Activated CD4-positive, alpha-beta T cell treated with anti-CD3 and anti-CD28 coated beads, Interleukin-10, Interleukin-2, amounts not matched to agents 100 ng/mL and 50 ng/mL, durations not matched to agents 16 hours and 8 hours (primary cell): Measurements from ENCODE around the gene KLF16.

Experiments
- DNase-seq: peaks from one replicate; pipeline ENCODE4 v3.0.0-alpha.2; 2020

Gene KLF16

DNA sequence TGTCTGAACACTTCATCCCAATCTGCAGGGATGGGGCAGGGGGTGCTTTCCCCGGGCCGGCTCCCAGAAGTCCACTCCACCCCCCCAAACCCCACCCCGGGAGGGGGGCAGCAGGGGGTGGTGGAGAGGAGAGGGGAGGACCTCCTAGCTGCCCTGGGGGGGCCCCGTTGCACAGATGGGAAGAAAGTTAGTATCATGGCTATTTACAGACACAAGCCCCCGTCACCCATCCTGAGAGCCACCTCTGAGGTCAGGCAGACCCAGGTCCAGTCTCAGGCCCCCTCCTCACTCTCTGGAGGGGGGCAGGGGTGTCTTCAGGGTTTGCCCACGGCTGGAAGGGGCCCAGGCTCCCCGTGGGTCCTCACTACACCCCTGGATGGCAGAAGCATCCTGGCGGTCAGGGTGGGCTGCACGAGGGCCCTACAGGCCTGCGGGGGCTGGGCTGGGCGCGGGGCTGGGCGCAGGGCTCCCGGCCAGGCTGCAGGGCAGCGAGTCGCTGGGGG is 9.3 kb downstream of the KLF16 start:
- DNase-seq, result no peak

DNA sequence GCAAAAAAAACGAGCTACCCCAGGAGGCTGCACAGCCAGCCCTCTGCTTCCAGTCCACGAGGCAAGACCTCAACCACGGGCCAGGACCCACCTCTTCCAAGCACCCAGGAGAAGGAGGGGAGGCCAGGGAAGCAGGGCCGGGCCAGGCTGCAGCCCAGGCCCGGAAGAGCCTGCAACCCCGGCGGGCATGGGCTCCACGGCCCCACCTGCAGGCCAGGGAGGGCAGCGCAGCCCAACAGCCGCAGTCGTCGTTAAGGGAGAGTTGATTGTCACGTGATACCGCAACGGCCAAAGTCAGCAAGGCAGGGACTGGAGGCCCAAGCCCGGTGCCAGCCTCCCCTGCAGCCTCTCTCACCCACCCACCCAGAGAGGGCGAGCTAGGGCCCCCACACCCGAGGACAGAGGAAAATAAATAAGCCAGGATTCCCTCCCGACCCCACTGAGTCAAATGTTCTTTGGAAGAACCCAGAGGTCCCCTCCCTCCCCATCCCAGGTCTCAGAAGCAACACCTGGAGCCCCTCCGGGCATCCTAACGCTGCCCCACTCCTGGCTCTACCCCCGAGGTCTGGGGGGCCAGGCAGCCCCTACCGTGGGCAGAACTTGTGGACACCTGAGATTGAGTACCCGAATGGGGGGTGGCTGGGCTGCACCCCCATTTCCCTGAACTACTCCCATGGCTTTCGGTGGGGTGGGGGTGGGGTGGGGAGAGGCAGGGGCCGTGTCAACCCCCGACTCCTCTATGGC is 9.9 kb downstream of the KLF16 start:
- DNase-seq, result peak; percentile 92

DNA sequence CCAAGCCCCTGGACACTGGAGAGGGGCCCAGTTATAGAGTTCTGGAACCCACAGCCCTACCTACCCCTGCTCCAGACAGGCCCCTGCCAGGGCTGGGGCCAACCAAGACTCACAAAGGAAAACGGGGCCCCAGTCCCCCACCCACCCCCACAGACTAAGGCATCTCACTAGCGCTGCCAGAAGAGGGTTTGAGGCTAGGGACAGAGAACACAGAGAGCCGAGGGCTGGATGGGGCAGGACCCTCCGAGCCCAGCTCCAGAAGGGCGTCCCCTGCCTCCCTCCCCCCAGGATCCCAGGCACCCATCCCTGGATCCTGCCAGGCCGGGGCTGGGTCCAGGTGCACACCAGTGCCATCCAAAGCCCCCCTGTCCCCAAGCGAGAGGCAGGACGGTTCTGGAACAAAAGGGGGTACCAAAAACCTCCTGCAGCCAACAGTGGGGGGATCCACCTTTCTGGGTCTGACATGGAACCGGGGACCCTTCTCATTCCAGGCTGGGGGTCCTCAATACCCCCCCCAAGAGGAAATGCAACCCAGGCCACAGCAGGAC is 10.7 kb downstream of the KLF16 start:
- DNase-seq, result no peak

DNA sequence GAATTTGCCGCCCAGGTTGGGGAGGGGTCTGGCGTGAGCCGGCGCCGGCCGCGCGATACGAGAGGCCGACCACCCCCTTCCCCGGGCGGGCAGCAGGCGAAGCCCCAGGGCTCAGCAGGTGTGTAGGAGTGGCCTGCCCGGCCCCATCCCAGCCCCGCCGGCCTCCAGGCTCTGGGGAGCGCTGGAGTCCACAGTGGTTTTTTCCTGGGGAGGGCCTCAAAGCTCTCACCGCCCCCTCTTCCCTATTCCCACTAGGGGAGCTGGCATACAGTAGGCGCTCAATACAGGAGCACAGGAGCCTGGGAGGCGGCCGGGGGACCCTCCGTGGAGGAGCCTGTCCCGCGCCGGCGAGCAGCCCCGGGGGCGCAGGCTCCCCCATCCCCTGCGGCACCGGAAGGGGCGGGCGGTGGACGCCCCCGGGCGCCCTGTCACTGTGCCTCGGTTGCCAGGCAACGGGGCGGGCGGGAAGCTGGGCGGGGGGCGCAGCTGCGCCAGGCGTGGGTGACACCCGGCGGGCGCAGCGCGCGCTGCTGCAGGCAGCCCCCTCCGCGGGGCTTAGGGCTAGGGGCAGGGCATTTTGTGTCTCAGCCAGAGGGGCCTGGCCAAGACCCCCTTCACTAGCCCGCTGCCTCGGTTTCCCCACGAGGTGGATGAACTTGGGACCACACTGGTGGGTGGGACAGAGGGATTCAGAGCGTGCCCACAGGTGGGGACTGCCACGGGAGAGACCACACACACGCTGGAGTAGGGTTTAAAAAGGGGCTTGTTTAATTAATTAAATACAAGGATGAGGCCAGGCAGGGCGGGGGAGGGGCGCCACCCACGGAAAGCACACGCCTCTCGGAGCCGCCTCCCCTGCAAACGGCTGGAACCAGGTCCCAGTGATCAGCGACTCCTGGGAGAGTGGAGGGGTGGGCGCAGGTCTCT is 11.5 kb downstream of the KLF16 start:
- peak; percentile 41 for DNase-seq

DNA sequence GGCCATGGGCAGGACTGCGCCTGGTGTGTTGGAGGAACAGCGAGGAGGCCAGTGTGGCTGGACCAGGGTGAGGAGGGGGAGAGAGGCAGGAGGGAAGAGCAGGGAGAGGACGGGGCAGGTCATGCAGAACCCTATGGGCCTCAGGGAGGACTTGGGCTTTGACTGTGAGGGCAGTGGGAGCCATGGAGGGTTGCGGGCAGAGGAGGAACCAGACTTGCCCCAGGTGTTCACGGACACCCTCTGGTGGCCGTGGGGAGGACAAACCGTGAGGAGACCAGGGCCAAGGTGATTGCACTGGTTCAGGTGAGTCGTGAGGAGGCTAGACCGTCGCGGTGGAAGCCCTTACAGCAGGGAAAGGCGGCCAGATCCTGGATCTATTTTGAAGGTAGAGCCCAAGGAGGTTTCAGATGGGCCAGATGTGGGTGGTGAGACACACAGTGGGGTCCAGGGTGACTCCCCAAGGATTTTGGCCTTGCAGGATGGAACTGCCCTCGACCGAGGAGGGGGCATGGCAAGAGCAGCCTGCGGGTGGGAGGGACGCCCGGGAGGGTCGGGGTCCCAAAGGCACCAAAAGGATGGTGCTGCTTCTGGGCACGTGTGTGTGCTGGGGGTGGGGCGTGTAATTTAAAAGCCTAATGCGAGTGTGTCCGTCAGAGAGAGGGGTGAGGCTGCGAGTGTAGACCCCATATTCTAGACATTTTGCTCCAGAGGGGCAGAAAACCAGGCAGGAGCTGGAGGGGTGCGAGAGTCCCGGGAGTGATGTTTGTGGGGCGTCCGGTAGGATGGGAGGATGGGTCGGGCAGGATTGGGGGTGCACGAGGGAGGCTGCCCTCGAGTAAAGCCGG is 12.3 kb downstream of the KLF16 start:
- DNase-seq, result no peak

DNA sequence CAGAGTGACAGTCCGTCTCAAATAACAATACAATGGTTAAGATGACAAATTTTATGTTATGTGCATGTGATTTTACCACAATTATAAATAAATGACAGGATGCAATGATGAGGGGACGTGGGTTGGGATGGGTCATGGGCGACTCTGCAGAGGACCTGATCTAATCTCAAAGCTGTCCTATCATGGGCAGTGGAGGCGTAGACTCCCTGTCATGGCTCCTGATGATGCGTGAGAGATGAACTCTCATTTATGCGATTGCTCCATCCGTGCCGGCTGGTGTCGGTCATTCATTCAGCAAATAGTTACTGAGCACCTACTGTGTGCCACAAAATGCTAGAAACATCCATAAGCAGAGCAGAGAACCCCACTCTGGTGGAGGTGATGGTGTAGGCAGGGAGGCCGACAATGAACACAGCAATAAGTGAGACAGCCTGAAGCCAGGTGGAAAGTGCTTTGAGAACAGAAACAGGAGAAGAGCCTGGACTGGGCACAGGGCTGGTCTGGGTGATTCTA is 13.4 kb downstream of the KLF16 start:
- no peak for DNase-seq

DNA sequence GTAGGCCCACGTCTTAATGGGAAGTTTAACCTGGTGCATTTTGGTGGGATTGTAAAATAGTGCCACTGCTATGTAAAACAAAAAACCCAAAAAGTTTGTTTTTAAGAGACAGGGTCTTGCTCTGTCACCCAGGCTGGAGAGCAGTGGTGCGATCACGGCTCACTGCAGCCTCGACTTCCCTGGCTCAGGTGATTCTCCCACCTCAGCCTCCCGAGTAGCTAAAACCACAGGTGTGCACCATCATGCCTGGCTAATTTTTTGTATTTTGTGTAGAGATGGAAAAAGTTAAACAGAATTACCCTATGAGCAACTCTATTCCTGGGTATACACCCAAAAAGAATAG is 14.3 kb downstream of the KLF16 start:
- DNase-seq, result no peak

DNA sequence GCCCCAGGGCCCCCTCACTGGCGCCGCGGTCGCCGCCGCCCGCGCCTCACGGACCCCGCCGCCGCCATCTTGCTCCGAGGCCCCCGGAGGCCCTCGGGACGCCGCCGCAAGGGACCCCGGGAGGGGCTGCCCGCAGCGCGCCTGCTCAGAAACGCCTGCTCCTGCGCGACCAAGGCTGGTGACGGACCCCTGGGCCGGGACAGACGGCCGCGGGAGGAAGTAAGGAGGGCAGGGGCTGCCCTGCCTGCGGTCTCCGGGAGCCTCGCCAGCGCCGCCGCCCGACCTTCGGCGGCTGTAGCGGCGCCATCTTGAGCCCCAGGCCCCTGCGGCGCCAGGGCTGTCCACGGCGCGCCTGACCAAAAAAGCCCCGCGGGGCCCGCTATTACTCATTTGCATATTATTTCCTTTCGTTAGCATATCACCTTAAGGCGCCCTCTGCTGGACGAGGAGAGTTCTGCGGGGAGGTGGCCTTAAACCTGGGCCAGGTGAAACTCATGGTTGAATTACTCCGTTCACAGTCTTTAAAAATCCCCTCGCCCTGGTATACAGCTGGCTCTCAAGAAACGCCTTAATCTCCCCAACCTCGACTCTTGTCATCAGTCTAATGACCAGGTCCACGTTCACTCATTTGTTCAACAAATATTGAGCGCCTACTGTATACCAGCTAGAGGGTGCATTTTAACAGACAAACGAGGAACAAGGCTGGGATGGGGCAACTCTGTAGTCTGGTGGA is 14.8 kb downstream of the KLF16 start, which contains the start of gene REXO1:
Gene REXO1 (minus strand): TSS at position 85 of the 733 bp plus-strand sequence. CDS start 125 bp downstream, outside the sequence.
- peak; percentile 96 for DNase-seq

DNA sequence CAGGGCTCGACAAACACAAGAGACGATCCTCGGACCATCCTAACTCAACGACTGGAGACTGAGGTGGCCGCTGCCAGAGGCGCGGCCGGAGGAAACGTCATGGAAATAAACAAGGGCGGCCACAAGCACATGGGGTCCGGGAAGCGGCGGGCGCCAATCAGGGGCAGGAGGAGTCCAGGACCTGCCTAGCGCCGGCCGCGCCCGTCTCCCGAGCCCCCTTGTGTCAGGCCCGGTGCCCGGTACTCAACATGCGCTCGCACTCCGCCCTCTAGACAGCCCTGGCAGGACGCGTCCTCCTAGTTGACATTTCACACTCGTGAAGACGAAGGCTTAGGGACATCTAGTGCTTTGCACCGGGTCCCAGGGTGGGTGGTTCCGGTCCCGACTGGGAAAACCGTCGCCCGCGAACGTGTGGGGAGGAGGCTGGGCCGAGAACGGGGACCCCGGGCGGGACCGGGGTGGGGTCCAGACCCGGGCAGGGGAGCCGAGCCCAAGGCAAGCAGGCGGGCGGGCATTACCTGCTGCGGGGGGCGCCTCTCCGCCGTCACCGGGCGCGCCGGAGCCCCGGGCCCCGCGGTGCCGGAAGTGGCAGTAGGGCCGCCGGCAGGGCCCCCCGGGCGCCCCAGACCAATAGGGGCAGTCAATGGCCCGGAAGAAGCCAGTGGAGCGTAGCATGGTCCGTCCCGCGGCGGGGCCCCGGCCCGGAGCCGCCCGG is 15.5 kb downstream of the KLF16 start:
- peak; percentile 58 for DNase-seq

DNA sequence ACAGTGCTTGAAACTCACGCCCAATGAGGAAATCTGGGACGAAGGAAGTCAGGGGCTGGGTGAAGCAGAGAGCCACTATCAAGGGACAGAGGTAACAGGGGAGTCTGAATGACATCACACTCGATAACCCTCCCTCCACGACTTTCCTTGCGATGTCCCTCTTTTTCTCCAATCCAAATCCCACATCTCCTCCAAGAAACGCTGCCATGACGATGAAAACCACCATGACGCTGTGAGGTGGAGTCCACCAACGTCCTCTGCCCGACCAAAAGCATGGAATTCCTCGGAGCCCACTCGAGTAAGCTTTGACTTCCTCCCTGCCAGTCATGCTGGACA is 16.1 kb downstream of the KLF16 start:
- DNase-seq, result no peak

DNA sequence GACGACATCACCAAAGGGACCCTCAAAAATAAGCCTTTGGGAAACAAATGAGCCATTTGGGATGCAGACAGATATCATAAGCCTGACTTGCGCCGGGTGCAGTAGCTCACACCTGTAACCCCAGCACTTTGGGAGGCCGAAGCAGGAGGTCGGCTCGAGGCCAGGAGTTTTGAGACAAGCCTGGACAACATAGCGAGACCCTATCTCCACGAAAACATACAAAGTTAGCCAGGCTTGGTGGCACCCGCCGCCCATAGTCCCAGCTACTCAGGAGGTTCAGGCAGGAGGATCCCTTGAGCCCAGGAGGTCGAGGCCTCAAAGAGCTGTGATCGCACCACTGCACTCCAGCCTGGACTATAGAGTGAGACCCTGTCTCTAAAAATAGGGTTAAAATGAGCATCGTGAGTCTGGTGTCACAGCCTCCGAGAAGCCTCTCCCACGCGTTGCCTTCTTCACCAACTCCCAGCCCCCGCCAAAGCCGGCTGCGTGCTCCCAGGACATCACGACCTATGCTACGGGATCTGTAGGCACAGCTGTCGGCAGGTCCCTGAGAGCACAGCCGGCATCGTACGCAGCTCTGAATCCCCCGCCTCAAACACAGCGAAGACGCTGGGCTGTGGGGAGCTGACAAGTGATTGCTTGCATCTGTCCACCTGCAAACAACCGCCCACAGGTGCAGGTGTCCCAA is 16.7 kb downstream of the KLF16 start:
- no peak for DNase-seq

DNA sequence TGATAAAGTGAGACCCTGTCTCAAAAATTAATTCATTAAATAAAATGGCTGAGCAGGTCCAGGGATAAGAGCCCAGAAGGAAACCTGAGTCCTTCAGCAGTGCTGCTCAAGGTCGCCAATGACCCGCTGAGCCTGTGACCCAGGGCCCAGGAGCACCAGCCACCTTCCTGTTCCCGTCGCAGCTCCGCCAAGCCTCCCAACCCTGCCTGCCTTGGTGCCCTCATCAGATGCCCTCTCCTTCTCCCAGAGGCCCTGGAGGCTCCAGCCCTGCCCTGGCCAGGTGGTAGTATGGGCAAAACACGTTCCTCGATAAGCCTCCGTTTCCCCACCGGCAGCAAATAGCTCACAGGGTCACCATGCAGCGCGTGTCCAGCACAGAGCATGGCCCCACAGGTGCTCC is 17.7 kb downstream of the KLF16 start:
- no peak for DNase-seq

DNA sequence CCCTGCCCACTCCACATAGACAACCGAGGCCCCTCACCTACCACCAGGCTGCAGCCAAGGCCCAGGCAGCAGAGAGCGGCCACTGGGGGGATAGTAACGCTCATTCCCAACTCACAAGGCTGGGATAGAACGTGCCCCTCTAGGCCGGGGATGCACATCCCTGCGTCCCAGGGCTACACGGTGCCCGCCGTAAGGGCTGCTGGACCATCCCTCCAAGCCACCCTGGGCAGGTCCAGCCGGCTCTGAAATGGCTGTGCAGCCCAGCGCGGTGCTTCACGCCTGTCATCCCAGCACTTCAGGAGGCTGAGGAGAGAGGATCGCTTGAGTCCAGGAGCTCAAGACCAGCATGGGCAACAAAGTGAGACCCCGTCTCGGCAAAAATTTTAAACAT is 18.3 kb downstream of the KLF16 start:
- no peak for DNase-seq

DNA sequence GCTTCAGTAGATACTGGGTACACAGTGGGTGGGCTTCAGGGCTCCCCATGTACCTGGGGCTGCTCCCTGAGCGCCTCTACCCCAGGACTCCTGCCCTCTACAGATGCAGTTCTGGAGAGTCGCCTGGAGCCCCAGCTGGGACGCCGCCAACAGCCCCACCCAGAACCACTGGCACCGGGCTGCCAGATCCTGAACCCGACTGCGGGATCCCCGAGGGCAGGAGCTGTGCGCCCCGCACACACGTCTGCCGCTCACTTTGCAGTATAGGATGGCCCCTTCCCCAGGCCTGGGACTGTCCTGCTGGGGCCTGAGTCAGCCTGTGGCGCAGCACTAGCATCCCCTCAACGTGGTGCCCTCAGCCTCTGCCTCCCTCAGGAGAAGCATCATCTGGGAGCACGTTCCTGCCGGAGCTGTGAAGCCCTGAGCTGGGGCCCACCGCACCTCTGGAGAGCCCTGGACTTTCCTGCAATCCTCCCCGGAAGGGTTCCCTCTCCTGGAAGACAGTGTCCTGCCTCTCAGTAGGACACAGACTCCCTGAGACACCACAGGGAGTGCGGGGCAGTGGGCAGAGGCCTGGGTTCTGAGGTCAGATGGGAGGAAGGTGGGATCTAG is 18.8 kb downstream of the KLF16 start:
- DNase-seq, result no peak

DNA sequence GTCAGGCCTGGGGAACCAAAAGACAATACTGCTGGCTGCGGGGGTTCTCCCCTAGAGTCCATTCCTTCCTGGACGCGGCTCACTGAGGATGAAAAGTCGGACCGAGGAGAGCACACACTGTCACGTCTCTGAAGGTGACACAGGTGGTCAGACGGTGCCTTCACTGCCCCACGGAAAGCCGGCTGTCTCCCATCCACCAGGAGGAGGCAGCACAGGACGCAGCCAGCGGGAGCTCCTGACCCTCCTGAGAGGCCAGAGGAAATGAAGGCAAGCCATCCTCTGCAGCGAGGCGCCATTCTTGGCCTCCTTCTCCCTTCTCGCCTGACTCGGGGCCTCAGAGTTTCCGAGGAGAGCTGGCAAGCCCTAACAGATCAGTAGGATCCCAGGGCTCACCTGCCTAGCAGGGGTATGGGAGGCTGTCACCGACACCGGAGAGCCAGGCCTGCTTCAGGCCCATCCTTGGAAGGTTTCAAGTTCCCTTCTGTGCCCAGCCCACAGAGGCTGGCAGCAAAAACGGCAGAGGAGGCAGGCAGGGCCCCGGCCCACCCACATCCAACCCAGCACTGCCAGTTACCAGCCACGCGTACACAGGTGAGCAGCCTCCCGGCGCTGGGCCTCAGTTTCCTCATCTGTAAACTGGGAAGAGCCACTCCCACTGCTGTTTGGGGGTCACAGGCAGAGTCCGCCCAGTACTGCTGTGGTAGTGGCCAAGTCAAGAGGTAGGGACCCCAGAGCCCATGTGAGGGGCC is 19.6 kb downstream of the KLF16 start:
- no peak for DNase-seq

DNA sequence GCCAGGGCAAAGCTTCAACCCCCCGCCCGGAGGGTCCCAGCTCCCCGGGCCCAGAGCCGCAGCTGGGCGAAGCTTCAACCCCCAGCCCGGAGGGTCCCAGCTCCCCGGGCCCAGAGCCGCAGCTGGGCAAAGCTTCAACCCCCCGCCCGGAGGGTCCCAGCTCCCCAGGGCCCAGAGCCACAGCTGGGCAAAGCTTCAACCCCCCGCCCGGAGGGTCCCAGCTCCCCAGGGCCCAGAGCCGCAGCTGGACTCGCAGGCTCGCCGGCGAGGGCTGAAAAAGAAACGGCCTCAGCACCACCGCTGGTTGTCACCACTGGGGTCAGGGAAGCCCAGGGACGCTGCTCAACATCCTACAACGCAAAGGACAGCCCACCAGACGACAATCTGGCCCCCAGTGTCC is 20.3 kb downstream of the KLF16 start:
- DNase-seq, result no peak

DNA sequence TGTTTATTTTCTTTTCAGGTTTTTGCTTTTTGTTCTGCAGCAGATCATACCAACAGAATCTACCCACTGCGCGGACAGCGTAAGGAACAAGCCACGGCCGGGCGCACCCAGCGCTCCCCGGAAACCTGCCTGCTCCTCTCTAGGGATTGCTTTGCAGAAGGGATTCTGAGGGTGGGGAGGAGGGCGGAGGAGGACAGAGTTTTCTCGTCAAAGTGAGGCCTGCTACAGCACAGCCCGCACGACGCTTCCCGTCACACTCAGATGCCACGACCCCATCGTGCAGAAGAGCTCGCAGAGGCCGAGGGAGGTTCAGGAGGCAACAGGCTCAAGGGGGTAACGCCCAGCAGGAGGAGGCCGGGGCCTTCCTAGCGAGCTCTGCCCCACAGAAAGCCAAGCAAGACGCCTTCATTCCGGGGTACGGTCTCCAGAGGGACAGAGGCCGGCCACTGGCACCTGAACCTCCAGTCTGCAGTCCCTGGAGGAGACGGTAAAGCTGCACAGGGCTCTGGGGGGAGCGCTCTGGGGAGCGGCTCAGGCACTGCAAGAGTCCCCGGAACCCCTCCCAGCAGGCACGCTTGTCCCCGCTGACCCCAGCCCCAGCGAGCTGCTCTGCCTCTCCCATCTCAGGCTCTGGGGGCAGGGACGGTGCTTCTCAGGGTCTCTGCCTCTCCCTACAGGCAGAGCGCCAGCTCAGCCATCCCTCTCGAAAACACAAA is 22.0 kb downstream of the KLF16 start:
- no peak for DNase-seq

DNA sequence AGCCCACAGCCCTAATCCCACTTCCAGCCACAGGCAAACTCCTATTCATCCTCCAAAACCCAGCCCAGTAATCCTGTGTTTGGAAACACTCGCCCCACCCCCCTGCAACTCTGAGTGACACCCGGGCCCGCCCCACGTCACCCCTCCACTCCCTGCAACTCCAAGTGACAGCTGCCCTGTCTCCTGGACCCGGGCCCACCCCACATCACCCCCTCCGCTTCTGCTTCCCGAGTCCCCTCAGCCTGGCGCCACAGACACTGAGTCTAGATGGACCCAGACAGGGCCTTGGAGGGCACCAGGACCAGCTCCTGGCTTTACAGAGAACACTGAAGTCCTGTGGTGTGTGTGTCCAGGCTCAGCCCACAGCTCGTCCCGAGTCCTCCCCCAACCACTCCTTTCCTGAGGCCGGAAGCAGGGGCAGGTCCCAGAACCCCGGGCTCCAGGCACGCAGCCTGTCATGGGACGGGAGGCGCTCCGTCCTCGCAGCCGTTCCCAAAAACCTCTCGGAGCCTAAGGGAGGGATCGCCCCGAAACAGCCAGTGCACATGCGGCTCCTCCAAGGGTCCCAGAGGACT is 22.8 kb downstream of the KLF16 start:
- DNase-seq, result no peak
